CD4-positive, CD25-positive, alpha-beta regulatory T cell (primary cell): Measurements from ENCODE around the gene SLC25A24. TPM values are rescaled to one million over a fixed set of nuclear protein-coding genes. Genes with fewer than 3 reads are reported as not detected.
"Not testable (repeated sequence)": the region's sequence is repeated elsewhere in the genome, so short reads cannot be mapped to it uniquely, and the experiment has no call there.

ENCODE experiments used
- ATAC-seq, 2 donors: fragments of 150-1000 bp; cut with Tn5 transposase; one replicate each; pipeline ENCODE4 v1.10.0; 2021; ENCODE audit warnings: low read depth in 2 of 2, moderate number of reproducible peaks in 2 of 2, moderate library complexity in 1 of 2
- DNase-seq, 3 donors: peaks; one replicate each; pipeline versions ENCODE4 v3.0.0 to v3.0.0-alpha.2; 2012 to 2022; ENCODE audit warnings: mixed read lengths in 1 of 3
- H3K27ac ChIP-seq: one replicate; pipeline ENCODE4 v1.7.0; 2013; ENCODE audit warnings: mild to moderate bottlenecking, low read length; ENCODE audit not compliant: insufficient read depth, poor library complexity, severe bottlenecking
- H3K27me3 ChIP-seq: one replicate; pipeline ENCODE4 v1.7.0; 2013; ENCODE audit warnings: low read length; ENCODE audit not compliant: control insufficient read depth, insufficient read depth
- H3K36me3 ChIP-seq: one replicate; pipeline ENCODE4 v1.7.0; 2013; ENCODE audit warnings: mild to moderate bottlenecking, low read length, moderate library complexity; ENCODE audit not compliant: control insufficient read depth, insufficient read depth
- H3K4me1 ChIP-seq: 2 replicates; pipeline ENCODE4 v1.7.0; 2013; ENCODE audit warnings: mild to moderate bottlenecking, low read length; ENCODE audit not compliant: insufficient read depth, control insufficient read depth, poor library complexity, severe bottlenecking
- H3K4me3 ChIP-seq: one replicate; pipeline ENCODE4 v1.7.0; 2013; ENCODE audit warnings: low read depth, mild to moderate bottlenecking, low read length, moderate library complexity
- H3K9me3 ChIP-seq, 2 experiments: 1 replicate in 1 of 2; 2 replicates in 1 of 2; pipeline ENCODE4 v1.7.0; 2013; ENCODE audit warnings: low read length in 2 of 2, mild to moderate bottlenecking in 1 of 2, moderate library complexity in 1 of 2; ENCODE audit not compliant: control insufficient read depth in 2 of 2
- H3K27ac Mint-ChIP-seq, 3 donors: one replicate each; pipeline ENCODE4 v1.8.0; 2020 to 2022; ENCODE audit warnings: mild to moderate bottlenecking in 3 of 3, mixed read lengths in 3 of 3, moderate library complexity in 2 of 3
- H3K27me3 Mint-ChIP-seq: one replicate; pipeline ENCODE4 v1.8.0; 2022; ENCODE audit warnings: mild to moderate bottlenecking, mixed read lengths
- H3K36me3 Mint-ChIP-seq: one replicate; pipeline ENCODE4 v1.8.0; 2020; ENCODE audit warnings: mixed read lengths
- H3K4me1 Mint-ChIP-seq, 4 donors: one replicate each; pipeline ENCODE4 v1.8.0; 2020 to 2022; ENCODE audit warnings: mixed read lengths in 4 of 4, mild to moderate bottlenecking in 1 of 4
- H3K4me3 Mint-ChIP-seq, 4 donors: one replicate each; pipeline ENCODE4 v1.8.0; 2020 to 2022; ENCODE audit warnings: mild to moderate bottlenecking in 4 of 4, mixed read lengths in 4 of 4, moderate library complexity in 3 of 4
- H3K9me3 Mint-ChIP-seq, 7 donors: one replicate each; pipeline ENCODE4 v1.8.0; 2020 to 2022; ENCODE audit warnings: mixed read lengths in 7 of 7, mild to moderate bottlenecking in 3 of 7, moderate library complexity in 2 of 7
- polyA plus RNA-seq, 4 donors: library from polyadenylated mRNA; unstranded; fragments of 300-500 nt; fragmentation: Illumina TruSeq; gene quantifications; one replicate each; pipeline ENCODE4 v1.2.3, GENCODE V29; 2021
- total RNA-seq: library from RNA; stranded (reverse); gene quantifications from one replicate; pipeline ENCODE4 v1.2.3, GENCODE V29; 2022

The SLC25A24 gene
- total RNA-seq (15.6 TPM), polyA plus RNA-seq (10 to 100 TPM; 14.7 to 26.7 (median 22.8) TPM)

GRCh38 chr1:108199781-108200686 lies at the start of gene SLC25A24:
SLC25A24 (minus strand) TSS chr1:108200343; CDS start chr1:108200138, 205 bp downstream.
- H3K36me3 Mint-ChIP-seq, result peaks cover 3% of the 10 kb centered on the region

GRCh38 chr1:108243976-108244375 lies 43.8 kb upstream of the SLC25A24 start, which contains the start of gene NBPF4:
NBPF4 (minus strand) TSS chr1:108244076; CDS start chr1:108243761, 315 bp downstream.
- H3K27me3 Mint-ChIP-seq, H3K36me3 Mint-ChIP-seq, H3K36me3 ChIP-seq, H3K9me3 ChIP-seq, H3K4me1 ChIP-seq, H3K4me1 Mint-ChIP-seq, H3K27ac ChIP-seq, H3K27me3 ChIP-seq, DNase-seq, H3K4me3 Mint-ChIP-seq, ATAC-seq, H3K27ac Mint-ChIP-seq, H3K4me3 ChIP-seq, H3K9me3 Mint-ChIP-seq: not testable (repeated sequence)

More at GRCh38 chr1:108199781-108200686, at the start of gene SLC25A24:
- H3K9me3 Mint-ChIP-seq, result peaks cover 0 to 4% (median 2%) of the 10 kb centered on the region in 7 donors
- no peaks in the 10 kb centered on the region for H3K9me3 ChIP-seq
- peaks cover 11% of the 10 kb centered on the region for H3K27me3 Mint-ChIP-seq
- DNase-seq (peak; percentile 69 to 92 (median 72)), ATAC-seq (peak; percentile 94 to 97)
- peak within 1 kb of the TSS; percentile 76 for H3K27ac ChIP-seq
- H3K27me3 ChIP-seq, result no peaks in the 10 kb centered on the region
- peaks cover 7% of the 10 kb centered on the region for H3K36me3 ChIP-seq
- peak within 1 kb of the TSS; percentile 76 to 92 (median 89) for H3K27ac Mint-ChIP-seq
- peak within 1 kb of the TSS; percentile 89 to 98 (median 94) for H3K4me3 Mint-ChIP-seq
- peak within 1 kb of the TSS; percentile 97 for H3K4me3 ChIP-seq
- peaks cover 26 to 49% (median 38%) of the 10 kb centered on the region in 4 donors for H3K4me1 Mint-ChIP-seq
- H3K4me1 ChIP-seq, result peaks cover 20% of the 10 kb centered on the region

GRCh38 chr1:108239426-108239825 lies 39.3 kb upstream of the SLC25A24 start:
- not testable (repeated sequence) for ATAC-seq, DNase-seq, H3K4me3 Mint-ChIP-seq, H3K27me3 ChIP-seq, H3K27ac Mint-ChIP-seq, H3K4me3 ChIP-seq, H3K36me3 ChIP-seq, H3K9me3 ChIP-seq, H3K4me1 Mint-ChIP-seq, H3K4me1 ChIP-seq, H3K27ac ChIP-seq, H3K36me3 Mint-ChIP-seq, H3K27me3 Mint-ChIP-seq, H3K9me3 Mint-ChIP-seq

DNA sequence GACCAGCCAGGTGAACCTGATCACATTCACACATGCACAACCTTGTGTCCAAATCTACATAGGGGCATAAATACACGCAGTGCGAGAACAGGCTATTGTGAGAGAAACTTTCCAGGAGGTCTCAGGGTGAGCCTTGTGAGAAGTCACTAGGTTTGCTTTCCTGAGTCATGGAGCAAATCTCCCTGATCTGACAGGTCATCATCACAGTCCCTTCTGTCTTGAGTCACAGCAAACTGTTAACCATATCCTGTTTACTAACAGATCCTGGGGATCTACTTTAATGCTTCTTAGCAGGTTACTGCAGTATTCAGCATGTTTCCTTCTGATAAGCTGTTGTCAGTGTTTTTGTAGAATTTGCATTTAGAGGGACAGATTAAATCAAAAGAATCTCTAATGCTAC lies 35.2 kb upstream of the SLC25A24 start:
- not testable (repeated sequence) for ATAC-seq, H3K4me1 Mint-ChIP-seq, H3K4me3 Mint-ChIP-seq, H3K9me3 ChIP-seq, H3K36me3 Mint-ChIP-seq, DNase-seq, H3K9me3 Mint-ChIP-seq, H3K27me3 ChIP-seq, H3K27ac ChIP-seq, H3K36me3 ChIP-seq, H3K27ac Mint-ChIP-seq, H3K4me3 ChIP-seq, H3K27me3 Mint-ChIP-seq, H3K4me1 ChIP-seq

GRCh38 chr1:108232183-108232582 lies 32.0 kb upstream of the SLC25A24 start:
- H3K4me1 Mint-ChIP-seq, H3K9me3 Mint-ChIP-seq: not testable (repeated sequence)

GRCh38 chr1:108229976-108230375 lies 29.8 kb upstream of the SLC25A24 start:
- DNase-seq, H3K9me3 Mint-ChIP-seq, H3K4me3 ChIP-seq, H3K27ac ChIP-seq, H3K27me3 ChIP-seq, ATAC-seq, H3K4me1 ChIP-seq, H3K9me3 ChIP-seq, H3K27ac Mint-ChIP-seq, H3K36me3 ChIP-seq, H3K4me1 Mint-ChIP-seq, H3K4me3 Mint-ChIP-seq, H3K36me3 Mint-ChIP-seq, H3K27me3 Mint-ChIP-seq: not testable (repeated sequence)

More at GRCh38 chr1:108232183-108232582, 32.0 kb upstream of the SLC25A24 start:
- not testable (repeated sequence) for H3K36me3 Mint-ChIP-seq, H3K36me3 ChIP-seq, H3K27ac Mint-ChIP-seq, H3K9me3 ChIP-seq, H3K4me3 Mint-ChIP-seq, H3K4me3 ChIP-seq, H3K27me3 Mint-ChIP-seq, H3K4me1 ChIP-seq, H3K27me3 ChIP-seq, DNase-seq, H3K27ac ChIP-seq, ATAC-seq

- not testable (repeated sequence) for H3K36me3 Mint-ChIP-seq, H3K27ac ChIP-seq, H3K27me3 ChIP-seq, H3K4me3 Mint-ChIP-seq, H3K4me1 ChIP-seq, H3K27ac Mint-ChIP-seq, H3K36me3 ChIP-seq, H3K9me3 ChIP-seq, H3K27me3 Mint-ChIP-seq, H3K4me1 Mint-ChIP-seq, H3K4me3 ChIP-seq, H3K9me3 Mint-ChIP-seq, ATAC-seq, DNase-seq
Measured at GRCh38 chr1:108227772-108228171, 27.6 kb upstream of the SLC25A24 start.

DNA sequence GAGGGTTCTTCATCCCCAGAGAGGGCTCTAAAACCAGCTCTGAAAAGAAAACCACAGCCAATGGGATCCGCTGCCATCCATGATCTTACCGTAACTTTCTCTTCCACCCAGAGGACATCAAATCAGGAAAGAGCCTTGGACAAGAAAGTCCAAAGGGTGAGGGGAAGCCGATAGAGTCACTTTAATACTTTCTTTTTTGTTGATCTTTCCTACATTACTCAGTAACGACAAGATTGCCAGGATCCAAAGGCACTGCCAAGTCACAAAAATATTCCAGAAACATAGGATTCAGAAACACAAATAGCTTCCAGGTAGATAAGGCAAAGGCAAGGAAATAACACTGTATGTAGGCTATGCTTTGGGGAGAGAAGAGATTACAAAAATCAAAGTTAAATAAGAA lies 26.7 kb upstream of the SLC25A24 start:
- H3K36me3 ChIP-seq, H3K4me1 Mint-ChIP-seq, H3K27ac Mint-ChIP-seq, H3K4me1 ChIP-seq, H3K27me3 ChIP-seq, H3K36me3 Mint-ChIP-seq, DNase-seq, H3K4me3 ChIP-seq, H3K9me3 ChIP-seq, H3K4me3 Mint-ChIP-seq, ATAC-seq, H3K27ac ChIP-seq, H3K9me3 Mint-ChIP-seq, H3K27me3 Mint-ChIP-seq: not testable (repeated sequence)
